Fibroblast of pulmonary artery (primary cell): ENCODE data around the gene ABHD17A.

Source experiments
- DNase-seq: peaks from one replicate; pipeline ENCODE4 v3.0.0-alpha.2; 2010; ENCODE audit warnings: low read depth
- H3K4me3 ChIP-seq: replicated peaks from 2 replicates; pipeline ENCODE4 v1.5.1; 2011; ENCODE audit warnings: low read depth, mild to moderate bottlenecking, control low read depth, low read length, moderate library complexity
- TF ChIP-seq, protein P1 (sequence below): IDR thresholded peaks from 2 replicates; pipeline ENCODE4 v1.5.1; 2011; ENCODE audit warnings: mild to moderate bottlenecking, control low read depth, low read length, inconsistent platforms; ENCODE audit errors: missing control alignments

Gene ABHD17A

DNA sequence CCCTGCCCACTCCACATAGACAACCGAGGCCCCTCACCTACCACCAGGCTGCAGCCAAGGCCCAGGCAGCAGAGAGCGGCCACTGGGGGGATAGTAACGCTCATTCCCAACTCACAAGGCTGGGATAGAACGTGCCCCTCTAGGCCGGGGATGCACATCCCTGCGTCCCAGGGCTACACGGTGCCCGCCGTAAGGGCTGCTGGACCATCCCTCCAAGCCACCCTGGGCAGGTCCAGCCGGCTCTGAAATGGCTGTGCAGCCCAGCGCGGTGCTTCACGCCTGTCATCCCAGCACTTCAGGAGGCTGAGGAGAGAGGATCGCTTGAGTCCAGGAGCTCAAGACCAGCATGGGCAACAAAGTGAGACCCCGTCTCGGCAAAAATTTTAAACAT, 40.2 kb downstream of the ABHD17A start:
- TF ChIP-seq, protein P1, sequence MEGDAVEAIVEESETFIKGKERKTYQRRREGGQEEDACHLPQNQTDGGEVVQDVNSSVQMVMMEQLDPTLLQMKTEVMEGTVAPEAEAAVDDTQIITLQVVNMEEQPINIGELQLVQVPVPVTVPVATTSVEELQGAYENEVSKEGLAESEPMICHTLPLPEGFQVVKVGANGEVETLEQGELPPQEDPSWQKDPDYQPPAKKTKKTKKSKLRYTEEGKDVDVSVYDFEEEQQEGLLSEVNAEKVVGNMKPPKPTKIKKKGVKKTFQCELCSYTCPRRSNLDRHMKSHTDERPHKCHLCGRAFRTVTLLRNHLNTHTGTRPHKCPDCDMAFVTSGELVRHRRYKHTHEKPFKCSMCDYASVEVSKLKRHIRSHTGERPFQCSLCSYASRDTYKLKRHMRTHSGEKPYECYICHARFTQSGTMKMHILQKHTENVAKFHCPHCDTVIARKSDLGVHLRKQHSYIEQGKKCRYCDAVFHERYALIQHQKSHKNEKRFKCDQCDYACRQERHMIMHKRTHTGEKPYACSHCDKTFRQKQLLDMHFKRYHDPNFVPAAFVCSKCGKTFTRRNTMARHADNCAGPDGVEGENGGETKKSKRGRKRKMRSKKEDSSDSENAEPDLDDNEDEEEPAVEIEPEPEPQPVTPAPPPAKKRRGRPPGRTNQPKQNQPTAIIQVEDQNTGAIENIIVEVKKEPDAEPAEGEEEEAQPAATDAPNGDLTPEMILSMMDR = no peak
- no peak overlapping the region for H3K4me3 ChIP-seq
- no peak for DNase-seq

DNA sequence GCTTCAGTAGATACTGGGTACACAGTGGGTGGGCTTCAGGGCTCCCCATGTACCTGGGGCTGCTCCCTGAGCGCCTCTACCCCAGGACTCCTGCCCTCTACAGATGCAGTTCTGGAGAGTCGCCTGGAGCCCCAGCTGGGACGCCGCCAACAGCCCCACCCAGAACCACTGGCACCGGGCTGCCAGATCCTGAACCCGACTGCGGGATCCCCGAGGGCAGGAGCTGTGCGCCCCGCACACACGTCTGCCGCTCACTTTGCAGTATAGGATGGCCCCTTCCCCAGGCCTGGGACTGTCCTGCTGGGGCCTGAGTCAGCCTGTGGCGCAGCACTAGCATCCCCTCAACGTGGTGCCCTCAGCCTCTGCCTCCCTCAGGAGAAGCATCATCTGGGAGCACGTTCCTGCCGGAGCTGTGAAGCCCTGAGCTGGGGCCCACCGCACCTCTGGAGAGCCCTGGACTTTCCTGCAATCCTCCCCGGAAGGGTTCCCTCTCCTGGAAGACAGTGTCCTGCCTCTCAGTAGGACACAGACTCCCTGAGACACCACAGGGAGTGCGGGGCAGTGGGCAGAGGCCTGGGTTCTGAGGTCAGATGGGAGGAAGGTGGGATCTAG, 40.7 kb downstream of the ABHD17A start:
- H3K4me3 ChIP-seq = no peak overlapping the region

DNA sequence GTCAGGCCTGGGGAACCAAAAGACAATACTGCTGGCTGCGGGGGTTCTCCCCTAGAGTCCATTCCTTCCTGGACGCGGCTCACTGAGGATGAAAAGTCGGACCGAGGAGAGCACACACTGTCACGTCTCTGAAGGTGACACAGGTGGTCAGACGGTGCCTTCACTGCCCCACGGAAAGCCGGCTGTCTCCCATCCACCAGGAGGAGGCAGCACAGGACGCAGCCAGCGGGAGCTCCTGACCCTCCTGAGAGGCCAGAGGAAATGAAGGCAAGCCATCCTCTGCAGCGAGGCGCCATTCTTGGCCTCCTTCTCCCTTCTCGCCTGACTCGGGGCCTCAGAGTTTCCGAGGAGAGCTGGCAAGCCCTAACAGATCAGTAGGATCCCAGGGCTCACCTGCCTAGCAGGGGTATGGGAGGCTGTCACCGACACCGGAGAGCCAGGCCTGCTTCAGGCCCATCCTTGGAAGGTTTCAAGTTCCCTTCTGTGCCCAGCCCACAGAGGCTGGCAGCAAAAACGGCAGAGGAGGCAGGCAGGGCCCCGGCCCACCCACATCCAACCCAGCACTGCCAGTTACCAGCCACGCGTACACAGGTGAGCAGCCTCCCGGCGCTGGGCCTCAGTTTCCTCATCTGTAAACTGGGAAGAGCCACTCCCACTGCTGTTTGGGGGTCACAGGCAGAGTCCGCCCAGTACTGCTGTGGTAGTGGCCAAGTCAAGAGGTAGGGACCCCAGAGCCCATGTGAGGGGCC, 41.5 kb downstream of the ABHD17A start:
- DNase-seq = no peak
- TF ChIP-seq, protein P1 = peak; percentile 12
- H3K4me3 ChIP-seq = no peak overlapping the region

More for the DNA sequence above, 40.7 kb downstream of the ABHD17A start:
- DNase-seq = no peak
- TF ChIP-seq, protein P1 = no peak

DNA sequence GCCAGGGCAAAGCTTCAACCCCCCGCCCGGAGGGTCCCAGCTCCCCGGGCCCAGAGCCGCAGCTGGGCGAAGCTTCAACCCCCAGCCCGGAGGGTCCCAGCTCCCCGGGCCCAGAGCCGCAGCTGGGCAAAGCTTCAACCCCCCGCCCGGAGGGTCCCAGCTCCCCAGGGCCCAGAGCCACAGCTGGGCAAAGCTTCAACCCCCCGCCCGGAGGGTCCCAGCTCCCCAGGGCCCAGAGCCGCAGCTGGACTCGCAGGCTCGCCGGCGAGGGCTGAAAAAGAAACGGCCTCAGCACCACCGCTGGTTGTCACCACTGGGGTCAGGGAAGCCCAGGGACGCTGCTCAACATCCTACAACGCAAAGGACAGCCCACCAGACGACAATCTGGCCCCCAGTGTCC, 42.2 kb downstream of the ABHD17A start:
- no peak for DNase-seq
- TF ChIP-seq, protein P1 = no peak
- H3K4me3 ChIP-seq = no peak overlapping the region

DNA sequence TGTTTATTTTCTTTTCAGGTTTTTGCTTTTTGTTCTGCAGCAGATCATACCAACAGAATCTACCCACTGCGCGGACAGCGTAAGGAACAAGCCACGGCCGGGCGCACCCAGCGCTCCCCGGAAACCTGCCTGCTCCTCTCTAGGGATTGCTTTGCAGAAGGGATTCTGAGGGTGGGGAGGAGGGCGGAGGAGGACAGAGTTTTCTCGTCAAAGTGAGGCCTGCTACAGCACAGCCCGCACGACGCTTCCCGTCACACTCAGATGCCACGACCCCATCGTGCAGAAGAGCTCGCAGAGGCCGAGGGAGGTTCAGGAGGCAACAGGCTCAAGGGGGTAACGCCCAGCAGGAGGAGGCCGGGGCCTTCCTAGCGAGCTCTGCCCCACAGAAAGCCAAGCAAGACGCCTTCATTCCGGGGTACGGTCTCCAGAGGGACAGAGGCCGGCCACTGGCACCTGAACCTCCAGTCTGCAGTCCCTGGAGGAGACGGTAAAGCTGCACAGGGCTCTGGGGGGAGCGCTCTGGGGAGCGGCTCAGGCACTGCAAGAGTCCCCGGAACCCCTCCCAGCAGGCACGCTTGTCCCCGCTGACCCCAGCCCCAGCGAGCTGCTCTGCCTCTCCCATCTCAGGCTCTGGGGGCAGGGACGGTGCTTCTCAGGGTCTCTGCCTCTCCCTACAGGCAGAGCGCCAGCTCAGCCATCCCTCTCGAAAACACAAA, 43.9 kb downstream of the ABHD17A start:
- no peak for DNase-seq
- TF ChIP-seq, protein P1 = no peak
- H3K4me3 ChIP-seq = no peak overlapping the region

DNA sequence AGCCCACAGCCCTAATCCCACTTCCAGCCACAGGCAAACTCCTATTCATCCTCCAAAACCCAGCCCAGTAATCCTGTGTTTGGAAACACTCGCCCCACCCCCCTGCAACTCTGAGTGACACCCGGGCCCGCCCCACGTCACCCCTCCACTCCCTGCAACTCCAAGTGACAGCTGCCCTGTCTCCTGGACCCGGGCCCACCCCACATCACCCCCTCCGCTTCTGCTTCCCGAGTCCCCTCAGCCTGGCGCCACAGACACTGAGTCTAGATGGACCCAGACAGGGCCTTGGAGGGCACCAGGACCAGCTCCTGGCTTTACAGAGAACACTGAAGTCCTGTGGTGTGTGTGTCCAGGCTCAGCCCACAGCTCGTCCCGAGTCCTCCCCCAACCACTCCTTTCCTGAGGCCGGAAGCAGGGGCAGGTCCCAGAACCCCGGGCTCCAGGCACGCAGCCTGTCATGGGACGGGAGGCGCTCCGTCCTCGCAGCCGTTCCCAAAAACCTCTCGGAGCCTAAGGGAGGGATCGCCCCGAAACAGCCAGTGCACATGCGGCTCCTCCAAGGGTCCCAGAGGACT, 44.7 kb downstream of the ABHD17A start:
- TF ChIP-seq, protein P1 = no peak
- peak; percentile 53 for DNase-seq
- H3K4me3 ChIP-seq = peak overlapping the region; percentile 5
